Right ventricle myocardium inferior (tissue), 1 donor: ENCODE results near the gene SMPD3. TPM values are rescaled to one million over a fixed set of nuclear protein-coding genes. Genes with fewer than 3 reads are reported as not detected.
A peak's percentile ranks its signal among the peaks of the same experiment; 100 is the strongest.

Source experiments
- ATAC-seq: fragments of 200-7000 bp; cut with Tn5 transposase; one replicate; pipeline ENCODE4 v1.9.1; 2020; ENCODE audit warnings: mild to moderate bottlenecking, moderate library complexity
- DNase-seq: peaks from one replicate; pipeline ENCODE4 v3.0.0; 2021; ENCODE audit errors: missing footprints
- intact Hi-C: fragments of 100-400 bp; cut with DNase I; formaldehyde crosslinking; loops from one replicate; pipeline ENCODE4 v1.11.0; 2022
- total RNA-seq: library from RNA; stranded (reverse); fragmentation: NEBNext Ultra II Directional; extraction: Animal tissue kit (Norgen Biotek cat#: 25700); gene quantifications from one replicate; pipeline ENCODE4 v1.2.1, GENCODE V29; 2021
- donor health status: DM: no; HTN: yes; CAD: no; lungs with severe emphysema.

The SMPD3 gene
- total RNA-seq, 1 donor from 2014 or later, result 0.38 TPM

GRCh38 chr16:68377667-68378393, 70.5 kb downstream of the SMPD3 start:
- DNase-seq (peak; percentile 49), ATAC-seq (no peak)
- intact Hi-C loops, result no loop called here

GRCh38 chr16:68377221-68377620, 71.1 kb downstream of the SMPD3 start:
- ATAC-seq (no peak), DNase-seq (peak; percentile 39)
- intact Hi-C loops, result no loop called here

- ATAC-seq (no peak), DNase-seq (peak; percentile 18)
- intact Hi-C loops, result no loop called here
These were observed 71.7 kb downstream of the SMPD3 start for GRCh38 chr16:68376590-68376989.

- intact Hi-C loops, result no loop called here
- ATAC-seq (no peak), DNase-seq (peak; percentile 11)
These were observed 72.3 kb downstream of the SMPD3 start for GRCh38 chr16:68375801-68376536.

GRCh38 chr16:68374961-68375660, 73.2 kb downstream of the SMPD3 start:
- intact Hi-C loops, result no loop called here
- DNase-seq (peak; percentile 30), ATAC-seq (no peak)

- ATAC-seq (no peak), DNase-seq (peak; percentile 27)
- intact Hi-C loops, result no loop called here
These were observed 74.0 kb downstream of the SMPD3 start for GRCh38 chr16:68374246-68374805.

GRCh38 chr16:68373528-68374245, 74.6 kb downstream of the SMPD3 start:
- DNase-seq, result peak; percentile 64
- intact Hi-C loops, result no loop called here

GRCh38 chr16:68372806-68373205, 75.5 kb downstream of the SMPD3 start:
- no peak for ATAC-seq
- intact Hi-C loops, result no loop called here
- peak; percentile 34 for DNase-seq

More at GRCh38 chr16:68373528-68374245, 74.6 kb downstream of the SMPD3 start:
- ATAC-seq, result no peak

- ATAC-seq (no peak), DNase-seq (peak; percentile 9)
- intact Hi-C loops, result no loop called here
These were observed 76.0 kb downstream of the SMPD3 start for GRCh38 chr16:68372381-68372720.

GRCh38 chr16:68371706-68372380, 76.5 kb downstream of the SMPD3 start:
- ATAC-seq (no peak), DNase-seq (peak; percentile 58)
- intact Hi-C loops, result no loop called here

- ATAC-seq (no peak), DNase-seq (peak; percentile 45)
- intact Hi-C loops, result no loop called here
These were observed 77.0 kb downstream of the SMPD3 start for GRCh38 chr16:68371276-68371651.

GRCh38 chr16:68370581-68371275, 77.6 kb downstream of the SMPD3 start:
- intact Hi-C loops, result no loop called here
- DNase-seq (peak; percentile 53), ATAC-seq (no peak)

- intact Hi-C loops, result no loop called here
- DNase-seq (peak; percentile 43), ATAC-seq (no peak)
These were observed 78.4 kb downstream of the SMPD3 start for GRCh38 chr16:68369697-68370580.

- intact Hi-C loops, result no loop called here
- DNase-seq (peak; percentile 45), ATAC-seq (no peak)
These were observed 79.1 kb downstream of the SMPD3 start for GRCh38 chr16:68369168-68369567.

- intact Hi-C loops, result no loop called here
- ATAC-seq (no peak), DNase-seq (peak; percentile 18)
These were observed 79.9 kb downstream of the SMPD3 start for GRCh38 chr16:68368301-68368888.

- no peak for ATAC-seq
- DNase-seq, result peak; percentile 21
- intact Hi-C loops, result no loop called here
These were observed 80.4 kb downstream of the SMPD3 start for GRCh38 chr16:68367891-68368290.
